ENCODE measurements around the gene ZPBP. TPM values are rescaled to one million over a fixed set of nuclear protein-coding genes. Genes with fewer than 3 reads are reported as not detected.

Gene ZPBP
- total RNA-seq, 4 donors from 2014 or later: 0.49 TPM; not detected in 3

DNA sequence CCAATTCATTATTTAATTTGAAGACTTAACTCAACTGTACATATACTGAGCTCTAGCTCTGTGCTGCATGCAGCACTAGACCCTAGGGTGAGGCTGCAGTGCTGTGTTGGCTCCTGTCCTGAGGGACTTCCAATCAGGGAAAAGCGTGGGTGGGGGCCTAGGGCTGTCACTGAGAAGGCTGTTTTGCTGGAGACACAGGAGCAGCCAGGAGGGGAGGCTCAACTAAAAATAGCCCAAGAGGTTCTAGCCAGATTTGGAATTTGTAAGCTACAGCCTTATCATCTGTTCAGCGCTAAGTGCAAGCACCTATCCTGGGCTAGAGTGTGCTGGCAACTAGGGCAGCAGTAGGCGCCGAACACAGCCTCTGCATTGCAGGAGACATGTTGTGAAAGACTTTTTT is 198.5 kb downstream of the ZPBP start:
- 87% methylated on average over 4 of the region's 4 CpGs for WGBS
- Histone ChIP-seq H3K36me3 (no peaks in the 10 kb centered on the region), H3K27ac (no peak overlapping the region), H3K4me3 (no peak overlapping the region), H3K27me3 (no peaks in the 10 kb centered on the region), H3K9me3 (no peaks in the 10 kb centered on the region), H3K4me1 (no peaks in the 10 kb centered on the region)
- no peak for DNase-seq (ENCODE audit: low spot score in 2 of 2)
- no peak for TF ChIP-seq EP300 (IDR thresholded peaks at IDR 0.05)

DNA sequence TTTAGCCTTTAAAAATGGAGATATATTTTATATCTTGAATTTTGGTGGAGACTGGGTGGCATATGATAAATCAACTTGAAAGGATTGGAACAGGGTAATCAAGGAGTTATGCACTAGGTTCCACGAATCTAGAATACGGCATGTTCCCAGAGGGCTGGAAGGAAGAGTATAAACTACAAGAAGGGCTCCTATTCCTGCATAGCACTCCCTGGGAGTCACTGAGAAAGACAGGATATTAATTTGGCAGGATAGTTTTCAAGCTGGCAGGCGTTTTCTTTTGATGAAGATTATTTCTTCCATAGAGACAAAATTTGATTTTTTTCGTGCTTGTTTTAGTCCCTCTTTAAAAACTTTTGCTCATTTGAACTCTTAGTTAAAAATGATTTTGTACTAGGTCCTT is 199.9 kb downstream of the ZPBP start:
- Histone ChIP-seq H3K4me3 (no peak overlapping the region), H3K4me1 (no peaks in the 10 kb centered on the region), H3K27me3 (no peaks in the 10 kb centered on the region), H3K36me3 (no peaks in the 10 kb centered on the region), H3K9me3 (no peaks in the 10 kb centered on the region), H3K27ac (no peak overlapping the region)
- TF ChIP-seq POLR2AphosphoS5 (IDR thresholded peaks at IDR 0.05): no peak
- TF ChIP-seq EP300 (IDR thresholded peaks at IDR 0.05): no peak
- TF ChIP-seq, protein P1, sequence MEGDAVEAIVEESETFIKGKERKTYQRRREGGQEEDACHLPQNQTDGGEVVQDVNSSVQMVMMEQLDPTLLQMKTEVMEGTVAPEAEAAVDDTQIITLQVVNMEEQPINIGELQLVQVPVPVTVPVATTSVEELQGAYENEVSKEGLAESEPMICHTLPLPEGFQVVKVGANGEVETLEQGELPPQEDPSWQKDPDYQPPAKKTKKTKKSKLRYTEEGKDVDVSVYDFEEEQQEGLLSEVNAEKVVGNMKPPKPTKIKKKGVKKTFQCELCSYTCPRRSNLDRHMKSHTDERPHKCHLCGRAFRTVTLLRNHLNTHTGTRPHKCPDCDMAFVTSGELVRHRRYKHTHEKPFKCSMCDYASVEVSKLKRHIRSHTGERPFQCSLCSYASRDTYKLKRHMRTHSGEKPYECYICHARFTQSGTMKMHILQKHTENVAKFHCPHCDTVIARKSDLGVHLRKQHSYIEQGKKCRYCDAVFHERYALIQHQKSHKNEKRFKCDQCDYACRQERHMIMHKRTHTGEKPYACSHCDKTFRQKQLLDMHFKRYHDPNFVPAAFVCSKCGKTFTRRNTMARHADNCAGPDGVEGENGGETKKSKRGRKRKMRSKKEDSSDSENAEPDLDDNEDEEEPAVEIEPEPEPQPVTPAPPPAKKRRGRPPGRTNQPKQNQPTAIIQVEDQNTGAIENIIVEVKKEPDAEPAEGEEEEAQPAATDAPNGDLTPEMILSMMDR (IDR thresholded peaks at IDR 0.05): no peak
- TF ChIP-seq POLR2A (IDR thresholded peaks at IDR 0.05): no peak
- 43% methylated on average over 4 of the region's 4 CpGs for WGBS
- DNase-seq (ENCODE audit: low spot score in 2 of 2): no peak

DNA sequence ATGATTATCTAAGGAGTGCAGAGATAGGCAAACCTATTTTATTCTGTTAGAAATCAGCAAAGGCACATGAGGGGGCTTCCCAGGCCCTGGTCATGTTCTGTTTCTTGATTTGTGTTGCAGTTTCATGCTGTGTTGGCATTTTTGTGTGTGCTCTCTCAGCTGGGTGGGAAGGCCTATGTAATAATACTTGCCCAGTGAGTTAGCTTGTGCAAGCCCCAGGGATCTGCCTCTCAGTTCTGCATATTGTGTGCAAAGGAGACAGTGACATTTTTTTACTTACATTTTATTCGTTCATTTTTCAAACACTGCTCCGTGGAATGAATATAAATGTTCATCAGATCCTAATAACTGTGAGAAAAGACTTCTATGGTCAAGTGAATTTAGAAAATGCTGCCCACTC is 200.6 kb downstream of the ZPBP start:
- Histone ChIP-seq H3K27me3 (no peaks in the 10 kb centered on the region), H3K9me3 (no peaks in the 10 kb centered on the region), H3K36me3 (no peaks in the 10 kb centered on the region), H3K27ac (no peak overlapping the region), H3K4me3 (no peak overlapping the region), H3K4me1 (no peaks in the 10 kb centered on the region)
- TF ChIP-seq EP300 (IDR thresholded peaks at IDR 0.05) (no peak), POLR2AphosphoS5 (IDR thresholded peaks at IDR 0.05) (no peak), POLR2A (IDR thresholded peaks at IDR 0.05) (no peak)
- TF ChIP-seq, protein P1 (IDR thresholded peaks at IDR 0.05): no peak
- no peak for DNase-seq (ENCODE audit: low spot score in 2 of 2)
- 91% methylated on average over 2 of the region's 2 CpGs for WGBS

Other genes with a start within 250 kb of the ZPBP start
- gene IKZF1, start 211.5 kb upstream of the ZPBP start, total RNA-seq: 10 to 100 TPM in 1 of 4 donors, 1 to 10 TPM in 3; 3.2 to 17.5 (median 6.2) TPM